ENCODE results near the gene CRP.
"Not testable (repeated sequence)": the region's sequence is repeated elsewhere in the genome, so short reads cannot be mapped to it uniquely, and the experiment has no call there.

Gene CRP

DNA sequence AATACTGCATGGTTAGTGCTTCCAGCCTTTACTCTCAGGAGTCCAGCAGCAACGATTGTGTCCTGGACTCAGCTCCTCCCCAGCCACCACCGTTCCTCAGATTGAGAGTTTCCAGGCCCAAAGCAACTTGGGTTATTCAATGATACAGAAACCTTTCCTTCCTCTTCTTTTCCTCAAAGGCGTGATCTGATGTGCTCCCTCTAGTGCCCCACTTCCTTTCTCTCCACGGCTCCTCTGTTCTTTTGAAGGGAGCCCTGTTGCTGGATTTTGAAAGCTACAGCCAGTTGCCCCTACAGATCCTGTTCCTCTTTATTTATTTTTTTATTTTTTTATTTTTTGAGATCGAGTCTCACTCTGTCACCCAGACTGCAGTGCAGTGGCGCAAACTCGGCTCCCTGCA is 14.1 kb downstream of the CRP start:
- no peak overlapping the region for H3K4me3 ChIP-seq (ENCODE audit: low read depth, low read length)
- TF ChIP-seq, protein P1, sequence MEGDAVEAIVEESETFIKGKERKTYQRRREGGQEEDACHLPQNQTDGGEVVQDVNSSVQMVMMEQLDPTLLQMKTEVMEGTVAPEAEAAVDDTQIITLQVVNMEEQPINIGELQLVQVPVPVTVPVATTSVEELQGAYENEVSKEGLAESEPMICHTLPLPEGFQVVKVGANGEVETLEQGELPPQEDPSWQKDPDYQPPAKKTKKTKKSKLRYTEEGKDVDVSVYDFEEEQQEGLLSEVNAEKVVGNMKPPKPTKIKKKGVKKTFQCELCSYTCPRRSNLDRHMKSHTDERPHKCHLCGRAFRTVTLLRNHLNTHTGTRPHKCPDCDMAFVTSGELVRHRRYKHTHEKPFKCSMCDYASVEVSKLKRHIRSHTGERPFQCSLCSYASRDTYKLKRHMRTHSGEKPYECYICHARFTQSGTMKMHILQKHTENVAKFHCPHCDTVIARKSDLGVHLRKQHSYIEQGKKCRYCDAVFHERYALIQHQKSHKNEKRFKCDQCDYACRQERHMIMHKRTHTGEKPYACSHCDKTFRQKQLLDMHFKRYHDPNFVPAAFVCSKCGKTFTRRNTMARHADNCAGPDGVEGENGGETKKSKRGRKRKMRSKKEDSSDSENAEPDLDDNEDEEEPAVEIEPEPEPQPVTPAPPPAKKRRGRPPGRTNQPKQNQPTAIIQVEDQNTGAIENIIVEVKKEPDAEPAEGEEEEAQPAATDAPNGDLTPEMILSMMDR (IDR thresholded peaks at IDR 0.05; ENCODE audit: borderline replicate concordance, insufficient read depth, low read depth, low read length), result no peak

DNA sequence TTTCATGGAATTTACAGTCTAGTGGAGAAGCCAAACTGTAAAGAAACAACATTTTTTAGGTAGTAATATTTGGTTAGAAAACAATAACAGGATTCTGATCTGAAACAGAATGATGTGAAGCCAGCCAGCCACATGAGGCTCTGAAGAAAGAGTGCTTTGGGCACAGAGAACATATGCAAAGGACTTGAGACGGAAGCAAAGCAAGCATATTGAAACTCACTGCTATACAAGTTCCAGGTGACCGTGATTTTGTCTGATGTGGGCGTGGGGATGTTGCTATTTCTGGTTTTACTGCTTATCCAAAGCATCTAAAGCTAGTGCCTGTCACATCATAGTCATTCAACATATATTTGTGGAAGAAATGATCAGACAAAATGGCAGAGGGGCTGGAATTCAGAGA is 14.7 kb downstream of the CRP start:
- TF ChIP-seq, protein P1 (IDR thresholded peaks at IDR 0.05; ENCODE audit: borderline replicate concordance, insufficient read depth, low read depth, low read length), result no peak
- H3K4me3 ChIP-seq (ENCODE audit: low read depth, low read length), result no peak overlapping the region

DNA sequence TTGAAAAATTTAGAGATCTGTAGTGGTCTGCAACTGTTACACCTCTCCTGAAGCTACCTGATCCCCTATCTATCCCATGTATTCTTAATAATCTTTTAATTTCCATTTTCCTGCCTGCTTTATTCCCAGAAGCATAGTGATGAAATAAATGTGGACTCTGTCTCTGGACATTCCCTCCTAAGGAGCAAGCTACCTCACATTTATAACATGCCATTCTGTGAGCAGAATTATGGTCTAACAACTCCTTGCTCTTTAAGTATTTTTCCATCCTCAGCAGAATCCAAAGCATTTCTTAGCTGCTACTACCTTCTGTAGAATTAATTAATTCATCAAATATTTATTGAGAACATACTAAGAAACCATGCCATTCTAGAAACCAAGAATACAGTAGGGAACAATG is 15.1 kb downstream of the CRP start:
- TF ChIP-seq, protein P1 (IDR thresholded peaks at IDR 0.05; ENCODE audit: borderline replicate concordance, insufficient read depth, low read depth, low read length), result no peak
- H3K4me3 ChIP-seq (ENCODE audit: low read depth, low read length), result no peak overlapping the region

DNA sequence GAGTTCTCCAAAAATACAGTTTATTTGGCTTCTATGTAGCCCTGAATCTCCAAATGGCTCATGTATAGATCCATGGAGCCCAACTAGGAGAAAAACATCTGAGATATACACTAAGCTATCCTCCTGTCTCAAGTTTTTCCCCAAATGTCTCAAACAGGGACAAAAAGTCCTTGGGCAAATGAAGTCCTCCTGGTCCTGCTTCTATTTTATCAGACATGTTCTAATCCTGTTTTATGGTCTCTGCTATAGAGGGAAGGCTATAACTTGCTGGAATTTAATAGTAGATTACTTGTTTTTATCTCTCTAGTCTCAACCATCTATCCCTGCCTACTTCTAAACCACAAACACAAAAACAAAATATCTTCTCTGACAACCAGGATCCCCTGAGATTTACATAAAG is 26.9 kb downstream of the CRP start:
- TF ChIP-seq, protein P1 (IDR thresholded peaks at IDR 0.05; ENCODE audit: borderline replicate concordance, insufficient read depth, low read depth, low read length), result no peak

DNA sequence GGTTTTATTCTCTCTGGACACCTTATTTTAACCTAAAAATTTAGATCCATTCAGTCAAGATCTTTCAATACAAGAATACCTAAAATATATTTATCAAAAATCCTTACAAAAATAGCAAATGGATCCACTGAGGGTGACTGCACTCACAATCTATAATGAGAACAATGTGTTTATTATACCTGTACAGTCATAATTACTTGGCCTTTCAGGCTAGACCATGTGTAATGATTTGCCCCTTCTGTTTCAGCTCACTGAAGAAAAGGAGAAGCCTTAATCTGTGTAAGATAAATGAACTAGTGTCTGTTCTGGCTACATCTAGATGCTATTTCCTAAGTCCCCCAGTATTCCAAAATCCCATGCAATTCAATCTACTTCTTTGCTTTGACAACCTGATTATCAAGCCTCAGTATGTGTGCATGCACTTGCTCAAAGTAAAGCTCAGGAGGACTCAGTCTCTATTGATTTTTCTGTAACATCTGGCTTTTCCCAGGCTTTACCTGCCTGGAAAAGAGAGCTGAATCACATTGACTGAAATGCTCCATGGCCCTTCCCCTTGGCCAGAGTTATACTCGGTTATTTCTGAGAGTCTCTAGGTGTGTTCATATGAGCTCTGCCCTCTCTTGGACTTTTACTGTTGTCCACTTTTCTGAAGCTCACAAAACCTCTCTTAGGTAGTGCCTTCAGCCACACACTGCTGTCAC is 27.6 kb downstream of the CRP start:
- H3K4me3 ChIP-seq (ENCODE audit: low read depth, low read length), result no peak overlapping the region
- TF ChIP-seq, protein P1 (IDR thresholded peaks at IDR 0.05; ENCODE audit: borderline replicate concordance, insufficient read depth, low read depth, low read length), result no peak

More for the DNA sequence above, 26.9 kb downstream of the CRP start:
- no peak overlapping the region for H3K4me3 ChIP-seq (ENCODE audit: low read depth, low read length)

DNA sequence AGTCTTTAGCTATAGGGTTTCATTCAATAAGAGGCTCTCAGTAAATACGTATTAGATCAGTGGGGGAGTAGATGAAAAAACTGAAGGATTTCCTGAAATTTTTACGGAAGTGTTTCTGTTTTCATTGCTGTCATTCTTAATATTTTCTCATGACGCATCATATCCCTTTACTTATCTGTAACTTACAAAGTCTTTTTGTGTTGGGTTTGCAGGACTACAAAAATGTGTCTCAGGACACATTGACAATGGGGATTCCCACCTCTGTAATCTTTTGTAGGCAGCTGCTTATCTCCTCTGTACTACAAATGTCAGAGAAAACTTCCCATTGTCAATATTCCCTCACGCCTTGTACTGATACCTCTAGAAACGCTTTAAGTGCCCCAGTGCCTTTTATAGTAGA is 35.5 kb downstream of the CRP start:
- TF ChIP-seq, protein P1 (IDR thresholded peaks at IDR 0.05; ENCODE audit: borderline replicate concordance, insufficient read depth, low read depth, low read length), result no peak
- H3K4me3 ChIP-seq (ENCODE audit: low read depth, low read length), result no peak overlapping the region

DNA sequence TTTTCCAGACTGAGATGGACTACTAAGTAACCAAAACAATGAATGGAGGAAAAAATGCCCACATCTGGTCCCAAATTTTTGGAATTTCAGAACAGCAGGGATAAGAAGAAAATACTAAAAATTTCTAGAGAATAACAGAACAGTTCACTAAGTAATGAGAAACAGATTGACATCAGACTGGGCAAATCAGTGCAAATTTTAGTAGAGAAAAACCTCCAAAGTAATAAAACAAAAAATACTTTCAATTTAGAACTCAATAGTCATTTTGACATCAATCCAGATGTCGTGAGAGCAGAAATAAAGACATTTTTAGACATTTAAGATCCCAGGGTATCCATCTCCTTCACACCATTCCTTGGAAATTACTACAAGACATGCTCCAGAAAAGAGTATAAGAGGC is 39.3 kb downstream of the CRP start:
- TF ChIP-seq, protein P1 (IDR thresholded peaks at IDR 0.05; ENCODE audit: borderline replicate concordance, insufficient read depth, low read depth, low read length), result no peak
- H3K4me3 ChIP-seq (ENCODE audit: low read depth, low read length), result no peak overlapping the region

DNA sequence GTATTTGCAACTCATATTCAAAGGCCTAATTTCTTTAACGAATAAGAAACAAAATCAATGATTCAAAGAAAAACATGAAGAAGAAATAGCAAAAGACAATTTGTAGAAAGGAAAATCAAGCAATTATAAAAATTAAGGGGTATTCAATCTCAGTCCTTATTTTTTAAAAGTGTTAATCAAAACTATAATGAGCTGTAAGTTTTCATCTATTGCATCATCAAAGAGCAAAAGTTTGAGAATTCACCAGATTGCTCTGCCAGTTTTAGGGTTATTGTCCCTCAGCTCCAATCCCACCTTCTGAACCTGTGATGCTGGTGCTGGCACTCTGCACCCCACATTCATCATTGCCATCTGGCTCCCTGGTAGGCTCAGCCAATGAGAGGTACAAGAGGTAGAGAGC is 42.0 kb downstream of the CRP start:
- H3K4me3 ChIP-seq (ENCODE audit: low read depth, low read length), result not testable (repeated sequence)

All from GM12875 (cell line).